ENCODE measurements around the gene VPS18.

The VPS18 gene

GRCh38 chr15:40941528-40942336 lies 47.5 kb downstream of the VPS18 start:
- no peaks in the 10 kb centered on the region for H3K27me3 ChIP-seq (ENCODE audit: insufficient read depth, poor library complexity, severe bottlenecking)
- no peaks in the 10 kb centered on the region for H3K9me3 ChIP-seq (ENCODE audit: severe bottlenecking)
- H3K4me1 ChIP-seq (ENCODE audit: insufficient read depth, poor library complexity, severe bottlenecking): no peaks in the 10 kb centered on the region
- ATAC-seq (ENCODE audit: low read depth): peak; percentile 76
- peak; percentile 77 for DNase-seq (ENCODE audit: low spot score)
- H3K27ac ChIP-seq (ENCODE audit: poor library complexity, severe bottlenecking): peak overlapping the region; percentile 1
- H3K4me3 ChIP-seq (ENCODE audit: severe bottlenecking): peak overlapping the region; percentile 45
- TF ChIP-seq CTCF (IDR thresholded peaks at IDR 0.05; ENCODE audit: poor library complexity, severe bottlenecking): peak; percentile 100
- no peaks in the 10 kb centered on the region for H3K36me3 ChIP-seq (ENCODE audit: low read depth)

GRCh38 chr15:40942337-40942854 lies 48.1 kb downstream of the VPS18 start:
- Histone ChIP-seq H3K4me1 (ENCODE audit: insufficient read depth, poor library complexity, severe bottlenecking) (no peaks in the 10 kb centered on the region), H3K36me3 (ENCODE audit: low read depth) (no peaks in the 10 kb centered on the region), H3K9me3 (ENCODE audit: severe bottlenecking) (no peaks in the 10 kb centered on the region), H3K4me3 (ENCODE audit: severe bottlenecking) (peak overlapping the region; percentile 45), H3K27ac (ENCODE audit: poor library complexity, severe bottlenecking) (no peak overlapping the region), H3K27me3 (ENCODE audit: insufficient read depth, poor library complexity, severe bottlenecking) (no peaks in the 10 kb centered on the region)
- ATAC-seq (ENCODE audit: low read depth) (no peak; the same call in 2 of the 3 replicates), DNase-seq (ENCODE audit: low spot score) (peak; percentile 67)
- TF ChIP-seq CTCF (IDR thresholded peaks at IDR 0.05; ENCODE audit: poor library complexity, severe bottlenecking): no peak

- no peak for TF ChIP-seq CTCF (IDR thresholded peaks at IDR 0.05; ENCODE audit: poor library complexity, severe bottlenecking)
- H3K36me3 ChIP-seq (ENCODE audit: low read depth): no peaks in the 10 kb centered on the region
- H3K4me3 ChIP-seq (ENCODE audit: severe bottlenecking): no peak overlapping the region
- H3K9me3 ChIP-seq (ENCODE audit: severe bottlenecking): no peaks in the 10 kb centered on the region
- H3K27me3 ChIP-seq (ENCODE audit: insufficient read depth, poor library complexity, severe bottlenecking): no peaks in the 10 kb centered on the region
- DNase-seq (ENCODE audit: low spot score) (no peak), ATAC-seq (ENCODE audit: low read depth) (no peak)
- no peak overlapping the region for H3K27ac ChIP-seq (ENCODE audit: poor library complexity, severe bottlenecking)
- H3K4me1 ChIP-seq (ENCODE audit: insufficient read depth, poor library complexity, severe bottlenecking): no peaks in the 10 kb centered on the region
Observed at GRCh38 chr15:40942878-40943277, 48.6 kb downstream of the VPS18 start.

GRCh38 chr15:40943764-40944365 lies 49.6 kb downstream of the VPS18 start:
- H3K27me3 ChIP-seq (ENCODE audit: insufficient read depth, poor library complexity, severe bottlenecking): no peaks in the 10 kb centered on the region
- no peak overlapping the region for H3K27ac ChIP-seq (ENCODE audit: poor library complexity, severe bottlenecking)
- DNase-seq (ENCODE audit: low spot score) (no peak), ATAC-seq (ENCODE audit: low read depth) (no peak)
- H3K9me3 ChIP-seq (ENCODE audit: severe bottlenecking): no peaks in the 10 kb centered on the region
- no peak overlapping the region for H3K4me3 ChIP-seq (ENCODE audit: severe bottlenecking)
- no peaks in the 10 kb centered on the region for H3K36me3 ChIP-seq (ENCODE audit: low read depth)
- H3K4me1 ChIP-seq (ENCODE audit: insufficient read depth, poor library complexity, severe bottlenecking): no peaks in the 10 kb centered on the region
- no peak for TF ChIP-seq CTCF (IDR thresholded peaks at IDR 0.05; ENCODE audit: poor library complexity, severe bottlenecking)

Data from RWPE2 (cell line).